IPS DF 19.7 (cell line): ENCODE data around the gene TRAP1.

Source experiments
- DNase-seq: peaks from one replicate; pipeline ENCODE4 v3.0.0-alpha.2; 2013; ENCODE audit warnings: low read depth, low spot score

The TRAP1 gene

DNA sequence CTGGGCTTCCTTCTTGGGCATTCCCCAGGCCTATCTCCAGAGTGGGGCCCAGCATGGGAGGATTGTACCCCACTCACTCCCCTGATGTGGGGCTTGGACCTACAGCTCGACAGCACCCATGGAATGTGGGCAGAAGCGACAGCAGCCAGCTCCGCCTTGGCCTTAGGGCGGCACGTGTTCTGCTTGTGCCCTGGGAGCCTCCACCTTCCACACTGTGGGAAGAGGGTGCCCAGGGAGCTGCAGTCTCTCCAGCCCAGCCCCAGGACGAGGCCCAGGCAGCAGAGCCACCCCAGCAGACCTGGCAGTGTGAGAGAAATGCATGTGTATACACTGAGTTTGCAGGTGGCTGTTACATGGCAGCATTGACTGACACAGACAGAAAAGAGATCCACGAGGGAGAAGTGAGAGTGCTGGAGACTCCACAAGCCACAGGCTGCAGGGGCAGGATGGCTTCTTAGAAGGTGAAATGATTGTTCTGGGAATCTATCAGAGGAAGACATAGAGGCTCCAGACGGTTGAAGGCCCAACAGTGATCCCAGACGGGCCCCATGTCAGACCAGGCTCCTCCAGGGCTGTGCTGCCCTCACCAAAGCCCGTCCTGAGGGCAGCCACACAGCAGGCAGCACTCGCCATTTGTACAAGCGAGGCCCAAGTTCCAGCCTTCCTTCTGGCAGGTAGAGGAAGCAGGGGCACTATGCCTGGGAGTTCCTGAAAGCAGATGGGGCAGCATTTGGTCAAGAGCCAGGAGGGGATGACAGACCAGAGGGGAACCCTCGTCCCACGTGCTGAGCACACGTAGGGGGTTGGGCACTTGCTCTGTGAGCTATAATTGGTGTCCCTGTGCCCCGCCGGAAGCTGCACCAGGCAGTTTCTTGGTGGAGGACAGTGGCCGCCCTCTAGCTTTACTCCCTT is 65.6 kb downstream of the TRAP1 start:
- no peak for DNase-seq

DNA sequence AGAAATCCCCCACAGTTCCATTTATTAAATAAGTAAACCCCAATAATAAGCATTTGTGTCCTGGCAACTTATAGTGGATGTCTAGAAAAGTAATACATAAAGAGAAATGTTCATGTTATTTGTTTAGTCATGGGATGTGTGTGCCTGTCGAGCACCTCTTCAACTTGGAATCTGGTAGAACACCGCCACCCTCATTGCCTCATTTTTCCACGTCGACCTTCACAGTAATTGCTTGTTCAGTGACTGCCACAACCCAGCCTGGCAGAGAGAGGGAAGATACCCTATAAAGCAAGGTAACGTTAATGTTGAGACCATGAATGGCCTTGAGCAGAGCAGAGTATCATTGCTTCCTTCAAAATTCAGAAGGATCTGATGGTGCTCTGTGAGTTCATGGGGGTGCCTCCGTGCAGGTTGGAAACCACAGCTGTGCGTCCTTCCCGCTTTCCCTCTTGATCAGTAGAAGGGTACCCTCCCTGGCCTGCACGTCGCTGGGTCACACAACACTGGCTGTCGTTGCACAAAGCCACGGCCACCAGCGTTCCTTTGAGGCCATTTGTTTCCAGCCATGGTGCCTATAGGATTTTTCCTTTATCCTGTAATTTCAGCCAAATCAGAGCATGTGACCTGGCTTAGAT is 66.6 kb downstream of the TRAP1 start:
- DNase-seq: no peak

DNA sequence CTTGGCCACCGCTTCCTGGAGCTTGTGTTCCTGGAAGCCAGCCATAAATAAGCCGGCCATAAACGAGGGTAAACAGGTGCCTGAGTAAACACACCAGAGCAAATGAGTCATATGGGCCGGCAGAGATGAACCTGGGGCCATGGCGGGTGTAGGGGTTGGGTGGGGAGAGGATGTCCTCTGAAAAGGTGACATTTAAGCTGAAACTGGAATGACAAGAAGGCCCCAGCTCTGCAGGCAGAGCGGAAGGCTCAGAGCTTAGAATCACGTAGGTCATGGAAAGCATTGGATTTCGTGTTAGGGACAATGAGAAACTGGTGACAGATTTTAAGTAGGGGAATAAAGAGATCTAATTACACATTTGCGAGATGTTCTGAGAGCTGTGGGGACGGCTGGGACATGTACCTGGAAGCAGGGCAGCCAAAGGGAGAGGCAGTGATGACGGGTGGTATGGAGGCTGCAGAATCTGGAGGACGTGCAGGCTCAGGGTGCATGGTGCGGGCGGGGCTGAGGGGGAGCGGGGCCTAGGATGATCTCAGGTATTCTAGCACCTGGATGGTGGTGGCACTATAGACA is 70.9 kb downstream of the TRAP1 start:
- DNase-seq: no peak

DNA sequence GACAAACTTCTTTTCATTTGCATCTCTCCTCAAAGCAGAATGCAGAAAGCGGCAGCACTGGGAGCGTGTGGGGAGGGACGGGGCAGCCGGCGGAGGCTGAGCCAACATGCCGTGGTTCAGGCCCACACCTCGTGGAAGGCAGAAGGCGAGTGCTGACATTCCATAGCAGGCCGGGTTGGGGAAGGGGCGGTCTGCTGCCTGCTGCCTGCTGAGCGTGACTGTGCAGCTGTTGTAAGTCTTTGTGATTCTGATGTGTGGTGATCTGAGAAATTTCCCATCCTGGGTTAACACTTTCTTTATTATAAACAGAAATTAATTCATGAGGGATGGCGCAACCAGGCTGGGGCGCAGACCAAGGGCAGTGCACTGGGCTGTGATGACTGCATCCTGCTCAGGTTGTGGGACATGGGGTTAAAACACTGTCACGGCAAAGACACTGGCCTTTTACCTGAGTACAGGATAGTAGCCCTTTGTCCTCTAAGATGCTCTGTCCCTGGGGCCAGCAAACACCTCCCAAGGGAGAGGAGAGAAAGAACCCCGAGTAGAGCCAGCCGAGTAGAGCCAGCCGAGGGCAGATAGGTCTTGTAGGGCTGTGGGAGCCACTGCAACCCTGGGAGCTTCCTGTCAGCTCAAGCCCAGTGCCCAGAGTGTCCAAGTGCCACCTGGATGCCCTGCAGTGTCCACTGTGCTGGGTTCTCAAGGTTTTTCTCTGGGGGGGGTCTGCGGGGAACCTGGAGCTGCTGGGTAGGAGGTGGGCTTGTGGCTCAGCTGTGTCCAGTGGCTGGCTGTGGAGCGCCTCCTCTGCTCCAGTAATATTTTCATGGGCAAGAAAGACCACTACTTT is 71.6 kb downstream of the TRAP1 start:
- DNase-seq: no peak

DNA sequence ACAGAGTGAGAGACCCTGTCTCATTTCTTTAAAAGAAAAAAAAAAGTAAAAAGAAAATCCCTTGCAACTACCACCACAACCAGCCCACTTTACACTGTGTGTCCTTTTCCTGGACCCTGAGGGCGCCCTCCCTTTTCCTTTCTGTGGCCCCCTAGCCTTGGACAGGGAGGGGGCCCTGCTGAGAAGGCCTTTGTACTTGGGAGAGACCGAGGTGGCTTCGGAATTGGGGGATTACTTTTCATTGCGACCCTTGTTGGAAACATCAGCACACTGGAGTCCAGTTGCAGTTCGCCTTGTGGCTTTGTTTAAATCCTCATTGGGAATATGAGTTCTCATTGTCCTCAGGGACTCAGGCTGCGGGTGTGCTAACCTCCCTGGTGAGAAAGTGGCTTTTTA is 72.2 kb downstream of the TRAP1 start:
- DNase-seq: no peak

DNA sequence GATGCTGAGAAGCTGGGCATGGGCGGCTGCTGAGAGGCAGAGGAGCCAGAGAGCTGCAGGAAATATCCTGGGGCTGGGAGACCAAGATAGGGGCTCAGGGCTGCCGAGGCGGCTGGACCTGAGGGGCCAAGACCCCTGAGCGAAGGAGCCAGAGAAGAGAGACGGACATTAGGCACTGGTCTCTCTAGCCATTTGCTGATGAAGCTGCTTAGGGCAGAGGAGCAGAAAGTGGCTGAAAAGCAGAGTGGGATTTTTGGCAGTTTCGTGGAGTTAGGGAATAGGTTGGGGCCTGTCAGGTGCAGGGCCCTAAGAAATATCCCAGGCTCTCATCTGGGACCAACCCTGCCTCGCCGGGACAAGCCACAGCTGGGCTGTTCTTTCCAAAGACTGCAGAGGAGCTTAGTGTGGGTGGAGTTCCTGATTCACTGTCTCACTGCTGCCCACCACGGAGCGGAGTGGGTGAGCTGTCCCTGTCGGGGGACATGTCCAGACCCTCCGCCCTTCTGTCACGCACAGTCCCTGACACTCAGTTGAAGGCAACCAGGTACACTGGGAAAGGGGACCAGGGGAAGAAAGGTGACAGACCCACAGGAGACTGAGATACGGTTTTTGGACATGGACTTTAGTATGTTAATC is 74.1 kb downstream of the TRAP1 start:
- no peak for DNase-seq

DNA sequence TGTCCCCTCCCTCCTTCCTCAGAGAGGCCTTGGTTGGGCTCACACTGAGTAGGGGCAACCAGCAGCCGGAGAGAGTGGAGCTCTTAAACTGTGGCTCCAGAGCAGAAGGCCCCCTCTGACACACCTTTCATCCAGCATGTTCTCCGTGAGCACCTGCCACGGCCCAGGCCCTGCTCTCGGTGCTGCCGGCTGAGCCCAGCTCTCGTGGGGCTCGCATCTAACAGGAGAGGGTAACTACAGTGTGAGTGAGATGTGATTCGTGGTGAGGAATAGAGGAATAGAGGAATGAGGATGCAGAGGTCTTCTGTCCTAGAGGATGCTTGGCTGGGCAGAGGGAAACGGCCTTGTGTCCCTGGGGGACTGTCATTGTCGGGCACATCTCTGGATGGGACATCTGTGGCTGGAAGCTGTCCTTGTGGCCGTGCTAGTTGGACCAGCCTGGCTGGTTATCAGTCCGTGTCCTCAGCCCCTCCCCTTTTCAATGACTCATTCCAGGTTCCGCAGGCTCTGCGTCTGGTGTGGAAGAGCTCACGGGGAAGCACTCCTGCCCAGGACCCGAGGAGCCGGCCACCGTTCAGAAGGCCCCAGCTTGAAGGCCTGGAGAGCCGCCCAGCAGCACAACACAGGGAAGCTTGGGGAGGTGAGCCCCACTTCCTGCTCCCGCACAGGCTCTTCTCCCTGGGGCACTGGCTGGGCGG is 74.8 kb downstream of the TRAP1 start:
- DNase-seq: no peak

DNA sequence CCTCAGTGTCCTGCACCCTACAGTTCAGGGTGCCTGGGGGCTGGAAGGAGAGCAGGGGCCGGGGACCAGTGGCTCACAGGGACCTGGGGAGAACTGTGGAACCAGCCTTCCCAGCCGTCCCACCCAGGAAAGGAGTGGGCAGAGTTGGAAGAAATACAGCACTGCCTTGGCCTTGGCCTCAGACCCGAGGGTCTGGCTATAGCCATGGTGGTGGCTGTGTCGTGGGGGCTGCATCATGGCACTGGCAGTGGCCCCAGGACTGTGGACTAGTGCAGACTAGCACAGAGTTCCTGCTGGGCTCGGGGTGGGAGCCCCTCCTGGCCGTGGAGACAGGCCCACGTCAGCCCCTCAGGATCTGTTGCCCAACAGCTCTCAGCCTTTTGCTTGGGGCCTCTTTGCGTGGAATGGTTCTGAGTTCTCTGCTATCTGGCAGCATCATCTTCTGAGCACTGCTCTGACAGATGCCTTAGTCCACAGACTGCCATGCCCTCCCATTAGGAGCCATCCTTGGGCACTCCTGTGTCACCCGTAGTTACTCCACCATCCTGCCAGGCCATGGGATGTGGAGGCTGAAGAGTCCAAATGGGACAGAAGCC is 75.4 kb downstream of the TRAP1 start:
- DNase-seq: no peak

DNA sequence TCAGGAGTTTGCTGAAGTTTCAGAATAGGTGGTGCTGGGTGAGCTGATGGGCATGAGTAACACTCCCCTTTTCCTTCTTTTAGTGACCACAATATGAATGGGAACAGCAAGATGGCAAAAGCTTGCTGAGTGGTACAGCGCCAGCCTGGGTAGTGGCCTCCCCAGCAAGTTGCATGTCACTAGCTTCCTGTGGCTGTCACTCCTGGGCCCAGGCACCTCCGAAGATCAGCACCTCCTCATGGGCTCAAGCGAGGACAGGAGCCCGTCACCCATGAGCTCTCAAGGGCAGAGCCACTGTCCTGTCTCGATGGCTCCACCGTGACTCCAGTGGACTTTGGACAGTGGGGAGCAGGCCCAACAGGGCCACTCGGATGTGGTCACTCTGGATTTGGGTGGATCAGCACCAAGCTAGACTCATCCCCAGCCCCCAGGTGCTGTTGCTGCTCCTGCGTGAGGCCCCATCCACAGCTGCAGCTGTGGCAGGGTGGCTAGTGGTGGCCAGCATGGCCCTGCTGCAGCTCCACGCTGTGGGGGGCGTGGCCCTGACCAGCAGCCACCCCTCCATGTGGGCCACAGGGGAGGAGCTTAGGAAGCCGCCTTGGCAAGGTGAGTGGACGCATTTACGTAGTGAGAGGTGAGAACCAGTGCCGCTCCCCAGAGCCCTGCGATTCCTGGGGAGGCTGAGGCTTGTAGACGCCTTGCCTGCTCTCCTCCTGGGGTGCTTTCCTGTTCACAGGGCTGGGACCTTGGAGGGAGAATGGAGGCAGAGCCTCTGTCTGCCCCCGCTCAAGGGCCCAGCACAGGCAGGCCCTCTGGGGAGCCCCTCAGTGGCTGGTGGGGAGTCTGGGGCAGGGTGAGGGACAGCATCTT is 76.5 kb downstream of the TRAP1 start:
- no peak for DNase-seq

DNA sequence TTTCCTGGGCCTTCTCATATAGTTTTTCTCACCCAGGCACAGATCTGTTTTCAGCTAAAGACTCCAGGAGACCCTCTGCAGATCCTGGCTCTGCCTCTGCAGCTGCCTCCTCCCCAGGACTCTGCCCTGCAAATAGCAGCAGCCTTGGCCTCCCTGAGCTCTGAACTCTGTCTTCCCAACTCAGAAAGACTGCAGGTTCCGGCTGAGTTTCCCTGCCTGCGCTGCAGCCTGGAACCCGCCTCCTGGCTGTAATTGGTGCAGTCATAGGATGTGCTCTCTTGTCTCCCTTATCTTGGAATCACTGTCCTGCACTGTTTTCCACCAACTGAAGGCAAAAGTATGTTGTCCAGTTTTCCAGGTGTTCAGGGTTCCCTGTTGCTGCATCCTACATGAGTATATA is 77.1 kb downstream of the TRAP1 start:
- DNase-seq: no peak

DNA sequence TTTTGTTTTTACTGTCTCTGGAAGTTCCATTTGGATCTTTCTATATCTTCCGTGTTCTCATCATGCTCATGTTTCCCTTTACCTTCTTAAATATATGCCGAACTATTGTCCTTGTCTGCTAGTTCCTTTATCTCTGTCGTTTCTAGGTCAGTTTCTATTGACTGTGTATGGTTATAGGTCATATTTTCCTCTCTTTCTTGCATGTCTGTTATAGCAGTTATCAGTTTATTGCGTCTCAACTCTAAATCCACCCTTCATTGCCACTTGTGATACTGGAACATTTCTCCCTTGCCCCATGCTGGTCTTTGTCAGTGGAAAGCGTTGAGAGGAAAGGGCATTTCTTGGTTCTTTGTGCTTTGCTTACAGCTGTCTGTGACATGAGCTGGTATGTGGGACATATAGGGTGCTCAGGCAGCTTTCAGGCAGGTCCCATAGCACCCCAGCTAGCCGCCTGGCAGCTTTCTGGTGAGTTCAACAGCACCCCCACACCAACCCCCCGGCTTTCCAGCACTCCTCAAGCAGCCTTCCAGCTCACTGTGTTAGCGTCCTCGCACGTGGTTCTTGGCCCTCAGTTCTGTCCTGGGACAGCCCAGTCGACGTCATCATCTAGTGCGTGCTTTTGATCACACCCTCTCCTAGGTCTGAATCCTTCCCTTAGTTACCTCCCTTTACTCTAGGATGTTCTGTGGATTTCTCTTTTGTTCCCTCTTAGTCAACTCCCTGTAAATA is 78.2 kb downstream of the TRAP1 start:
- no peak for DNase-seq

DNA sequence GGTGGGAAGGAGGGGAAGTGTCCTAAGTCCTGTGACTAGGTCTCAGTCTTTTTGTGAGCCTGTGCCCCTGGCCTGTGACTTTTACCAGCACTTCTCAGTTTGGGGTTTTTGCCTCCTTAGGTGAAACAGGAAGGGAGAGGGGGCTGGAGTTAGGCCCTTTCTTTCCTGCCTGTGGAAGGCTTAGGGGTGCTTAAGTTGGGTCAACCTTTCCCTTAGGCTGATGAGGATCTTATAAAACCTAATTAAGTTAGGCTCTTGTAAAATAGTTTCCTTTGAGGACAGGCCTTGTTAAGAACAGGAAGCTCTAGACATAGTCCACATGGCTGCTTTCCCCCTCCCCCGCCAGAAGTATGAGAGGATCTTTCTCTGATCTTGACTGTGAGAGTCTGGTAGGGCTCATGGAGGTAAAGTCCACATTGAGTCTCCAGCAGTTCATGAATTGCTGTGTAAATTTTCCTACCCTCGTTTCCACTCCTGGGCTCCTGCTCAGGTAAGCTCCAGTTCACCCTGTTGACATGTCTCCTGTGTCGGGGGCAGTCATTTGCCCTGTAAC is 79.9 kb downstream of the TRAP1 start:
- DNase-seq: no peak

DNA sequence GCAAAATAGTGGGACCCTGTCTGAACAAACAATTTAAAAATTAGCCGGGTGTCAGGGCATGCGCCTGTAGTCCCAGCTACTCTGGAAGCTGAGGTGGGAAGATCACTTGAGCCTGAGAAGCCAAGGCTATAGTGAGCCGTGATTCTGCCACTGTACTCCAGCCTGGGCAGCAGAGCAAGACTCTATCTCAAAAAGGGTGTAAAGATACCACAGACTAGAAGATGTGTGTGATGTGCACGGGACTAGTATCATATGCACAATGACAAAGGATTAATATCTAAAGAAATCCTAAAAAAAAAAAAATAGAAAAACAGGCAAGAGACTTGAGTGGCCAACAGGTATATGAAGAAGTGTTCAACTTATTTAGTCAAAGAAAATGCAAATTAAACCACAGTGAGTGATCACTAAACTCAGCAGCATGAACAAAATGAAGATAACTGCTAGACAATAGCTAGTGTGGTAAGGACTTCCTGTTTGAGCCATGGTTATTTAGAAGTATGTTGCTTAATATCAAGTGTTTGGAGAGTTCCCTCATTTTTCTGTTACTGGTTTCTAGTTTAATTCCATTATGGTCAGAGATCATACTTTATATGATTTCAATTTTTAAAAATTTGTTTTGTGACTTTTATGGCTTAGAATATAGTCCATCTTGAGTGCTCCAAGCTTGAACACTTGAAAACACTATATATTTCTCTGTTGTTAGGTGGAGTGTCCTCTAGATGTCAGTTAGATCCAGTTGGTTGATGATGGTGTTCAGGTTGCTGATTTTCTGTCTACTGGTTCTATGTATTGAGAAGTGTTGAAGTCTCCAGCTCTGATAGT is 91.2 kb downstream of the TRAP1 start:
- DNase-seq: no peak

DNA sequence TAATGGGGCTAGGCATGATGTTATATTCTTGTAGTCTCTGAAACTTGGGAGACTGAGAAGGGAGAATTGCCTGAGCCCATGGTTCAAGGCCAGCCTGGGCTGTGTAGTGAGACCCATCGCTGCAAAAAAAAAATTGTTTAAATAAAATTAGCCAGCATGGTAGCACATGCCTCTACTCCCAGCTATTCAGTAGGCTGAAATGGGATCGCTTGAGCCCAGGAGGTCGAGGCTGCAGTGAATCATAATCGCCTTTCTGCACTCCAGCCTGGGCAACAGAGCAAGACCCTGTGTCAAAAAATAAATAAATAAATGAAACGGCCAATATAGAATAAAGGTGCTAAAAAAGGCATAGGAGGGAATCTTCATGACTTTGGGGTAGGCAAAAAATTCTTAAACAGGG is 92.0 kb downstream of the TRAP1 start:
- no peak for DNase-seq

DNA sequence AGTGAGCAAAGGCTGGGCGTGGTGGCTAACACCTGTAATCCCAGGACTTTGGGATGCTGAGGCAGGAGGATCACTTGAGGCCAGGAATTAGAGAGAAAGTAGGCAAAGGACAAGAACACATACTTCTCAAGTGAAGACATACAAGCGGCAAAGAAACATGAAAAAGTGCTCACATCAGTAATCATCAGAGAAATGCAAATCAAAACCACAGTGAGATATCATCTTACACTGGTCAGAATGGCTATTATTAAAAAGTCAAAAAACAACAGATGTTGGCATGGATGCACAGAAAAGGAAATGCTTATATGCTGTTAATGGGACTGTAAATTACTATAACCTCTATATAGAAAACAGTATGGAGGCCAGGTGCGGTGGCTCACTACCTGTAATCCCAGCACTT is 93.7 kb downstream of the TRAP1 start:
- DNase-seq: no peak

DNA sequence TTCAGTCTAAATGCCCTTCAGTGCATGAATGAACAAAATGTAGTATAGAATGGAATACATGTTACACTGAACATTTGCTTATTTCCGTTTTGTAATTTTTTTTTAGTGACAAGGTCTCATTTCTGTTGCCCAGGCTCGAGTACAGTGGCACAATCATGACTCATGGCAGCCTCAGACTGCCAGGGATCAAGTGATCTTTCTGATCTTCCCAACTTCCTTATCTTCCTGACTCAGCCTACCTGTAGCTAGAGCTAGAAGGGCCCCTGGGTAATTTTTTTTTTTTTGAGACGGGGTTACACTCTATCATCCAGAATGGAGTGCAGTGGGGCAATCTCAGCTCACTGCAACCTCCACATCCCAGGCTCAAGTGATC is 98.6 kb downstream of the TRAP1 start:
- DNase-seq: no peak
